ENCODE results near the gene METTL9. TPM values are rescaled to one million over a fixed set of nuclear protein-coding genes. Genes with fewer than 3 reads are reported as not detected.
A peak's percentile ranks its signal among the peaks of the same experiment; 100 is the strongest.

METTL9 gene
- total RNA-seq, 1 donor, result 166 TPM

DNA sequence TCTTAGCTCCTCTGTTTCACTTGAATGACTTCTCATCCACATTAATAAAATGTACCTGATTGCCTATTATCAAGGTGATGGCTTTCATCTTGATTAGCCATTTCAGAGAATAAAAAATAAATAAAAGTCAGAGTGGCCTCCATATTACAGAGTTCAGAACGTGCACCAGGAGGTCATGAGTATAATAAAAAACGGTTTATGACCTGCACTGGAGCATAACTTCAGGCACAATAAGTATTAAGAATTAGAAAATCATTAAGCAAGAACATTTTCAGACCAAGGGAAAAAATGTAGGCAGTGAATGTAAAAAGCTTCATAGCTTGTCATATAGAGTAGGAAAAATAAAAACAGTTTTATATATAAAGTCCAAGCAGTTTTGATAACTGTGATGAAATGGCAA, 11.4 kb downstream of the METTL9 start:
- TF ChIP-seq, protein P1, sequence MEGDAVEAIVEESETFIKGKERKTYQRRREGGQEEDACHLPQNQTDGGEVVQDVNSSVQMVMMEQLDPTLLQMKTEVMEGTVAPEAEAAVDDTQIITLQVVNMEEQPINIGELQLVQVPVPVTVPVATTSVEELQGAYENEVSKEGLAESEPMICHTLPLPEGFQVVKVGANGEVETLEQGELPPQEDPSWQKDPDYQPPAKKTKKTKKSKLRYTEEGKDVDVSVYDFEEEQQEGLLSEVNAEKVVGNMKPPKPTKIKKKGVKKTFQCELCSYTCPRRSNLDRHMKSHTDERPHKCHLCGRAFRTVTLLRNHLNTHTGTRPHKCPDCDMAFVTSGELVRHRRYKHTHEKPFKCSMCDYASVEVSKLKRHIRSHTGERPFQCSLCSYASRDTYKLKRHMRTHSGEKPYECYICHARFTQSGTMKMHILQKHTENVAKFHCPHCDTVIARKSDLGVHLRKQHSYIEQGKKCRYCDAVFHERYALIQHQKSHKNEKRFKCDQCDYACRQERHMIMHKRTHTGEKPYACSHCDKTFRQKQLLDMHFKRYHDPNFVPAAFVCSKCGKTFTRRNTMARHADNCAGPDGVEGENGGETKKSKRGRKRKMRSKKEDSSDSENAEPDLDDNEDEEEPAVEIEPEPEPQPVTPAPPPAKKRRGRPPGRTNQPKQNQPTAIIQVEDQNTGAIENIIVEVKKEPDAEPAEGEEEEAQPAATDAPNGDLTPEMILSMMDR (IDR thresholded peaks at IDR 0.05; ENCODE audit: insufficient read depth, low read depth, low read length), result no peak
- DNase-seq (ENCODE audit: low read depth), result no peak
- no peak overlapping the region for H3K4me3 ChIP-seq (ENCODE audit: low read depth, low read length)

DNA sequence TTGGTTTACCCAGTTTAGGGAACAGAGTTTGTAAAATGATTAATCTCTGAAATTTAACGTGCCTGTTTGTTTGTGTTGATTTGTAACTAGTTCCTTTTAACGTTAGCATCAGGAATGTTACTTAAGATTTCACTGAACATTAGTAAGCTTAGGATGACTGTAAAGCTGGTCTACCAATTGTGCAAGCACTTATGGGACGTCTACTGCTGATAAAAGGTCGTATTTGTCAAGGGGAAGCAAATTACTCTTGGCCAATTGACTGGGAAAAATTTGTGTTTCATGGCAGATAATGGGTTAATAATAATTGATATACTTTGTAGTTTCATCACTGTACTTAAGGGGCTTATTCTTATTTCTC, 11.8 kb downstream of the METTL9 start:
- peak; percentile 80 for DNase-seq (ENCODE audit: low read depth)
- no peak overlapping the region for H3K4me3 ChIP-seq (ENCODE audit: low read depth, low read length)
- TF ChIP-seq, protein P1 (IDR thresholded peaks at IDR 0.05; ENCODE audit: insufficient read depth, low read depth, low read length), result no peak

DNA sequence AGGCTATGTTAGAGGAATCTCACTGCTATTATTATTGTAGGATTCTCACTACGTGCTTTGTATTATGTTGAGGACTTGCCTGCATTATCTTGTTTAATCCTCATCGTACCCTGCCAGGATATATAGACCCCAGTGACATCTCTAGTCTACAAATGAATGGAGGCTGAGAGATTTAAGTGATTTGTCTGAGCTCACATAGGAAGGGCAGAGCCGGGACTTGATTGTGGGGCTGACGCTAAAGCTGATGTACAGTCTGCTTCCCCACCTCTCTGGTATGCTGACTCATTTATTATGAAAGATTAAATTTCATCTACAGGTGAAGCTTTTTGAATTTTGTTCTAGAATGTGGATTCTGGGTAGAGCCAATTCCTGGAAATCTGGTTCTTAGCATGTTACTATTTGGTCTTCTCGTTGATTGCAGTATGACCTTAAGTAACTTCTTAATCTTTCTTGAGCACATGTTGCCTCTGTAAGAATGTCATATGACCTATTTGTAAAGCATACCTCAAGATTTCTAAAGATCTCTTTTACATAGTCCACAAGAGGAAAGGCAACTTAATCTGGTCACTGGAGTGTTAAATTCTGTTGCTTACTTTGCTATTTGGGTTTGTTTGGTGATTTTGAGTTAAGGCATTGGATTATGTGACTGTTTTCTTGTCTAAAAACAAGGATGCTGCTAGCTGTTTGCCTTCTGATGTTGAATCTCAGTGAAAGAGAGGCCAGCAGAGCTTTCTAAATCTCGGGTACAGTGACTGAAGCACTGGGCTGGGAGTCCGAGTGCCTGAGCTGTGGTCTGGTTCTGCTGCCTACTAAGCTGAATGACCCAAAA, 12.4 kb downstream of the METTL9 start:
- TF ChIP-seq, protein P1 (IDR thresholded peaks at IDR 0.05; ENCODE audit: insufficient read depth, low read depth, low read length), result no peak
- H3K4me3 ChIP-seq (ENCODE audit: low read depth, low read length), result no peak overlapping the region
- peak; percentile 65 for DNase-seq (ENCODE audit: low read depth)

DNA sequence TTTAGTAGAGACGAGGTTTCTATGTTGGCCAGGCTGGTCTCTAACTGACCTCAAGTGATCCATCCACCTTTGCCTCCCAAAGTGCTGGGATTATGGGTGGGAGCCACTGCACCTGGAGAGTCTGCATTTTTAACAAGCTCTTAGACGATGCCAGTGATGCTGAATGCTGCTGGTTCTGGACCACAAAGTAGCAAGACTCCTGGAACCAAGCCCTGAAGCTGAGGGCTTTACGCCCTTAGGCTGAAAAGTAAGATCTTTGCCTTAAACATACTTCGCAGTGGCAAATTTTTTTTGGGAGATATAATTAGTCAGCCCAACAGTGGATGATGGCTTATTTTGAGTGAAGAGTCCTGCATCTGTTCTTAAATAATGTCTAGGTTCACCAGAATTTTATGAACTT, 14.0 kb downstream of the METTL9 start:
- TF ChIP-seq, protein P1 (IDR thresholded peaks at IDR 0.05; ENCODE audit: insufficient read depth, low read depth, low read length), result no peak
- no peak overlapping the region for H3K4me3 ChIP-seq (ENCODE audit: low read depth, low read length)
- DNase-seq (ENCODE audit: low read depth), result no peak

DNA sequence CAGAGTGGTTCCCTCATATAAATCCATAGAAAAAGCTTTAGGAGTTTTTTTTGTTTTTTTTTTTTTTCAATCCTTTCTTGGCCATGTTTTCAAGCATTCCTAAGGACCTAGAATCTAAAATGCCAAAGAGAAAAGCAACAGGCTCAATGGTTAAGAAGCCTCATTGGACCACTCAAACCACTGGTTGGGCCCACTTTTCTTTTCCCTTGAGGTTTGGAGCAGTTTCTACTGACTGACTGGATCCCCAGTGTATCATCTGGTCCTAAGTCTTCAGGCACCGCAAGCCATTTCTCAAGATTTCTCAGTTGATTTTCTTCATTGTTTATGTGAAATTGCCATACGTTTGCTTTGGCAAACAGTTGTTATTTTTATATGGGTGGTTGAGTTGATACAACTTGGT, 14.4 kb downstream of the METTL9 start:
- H3K4me3 ChIP-seq (ENCODE audit: low read depth, low read length), result no peak overlapping the region
- TF ChIP-seq, protein P1 (IDR thresholded peaks at IDR 0.05; ENCODE audit: insufficient read depth, low read depth, low read length), result no peak
- no peak for DNase-seq (ENCODE audit: low read depth)

DNA sequence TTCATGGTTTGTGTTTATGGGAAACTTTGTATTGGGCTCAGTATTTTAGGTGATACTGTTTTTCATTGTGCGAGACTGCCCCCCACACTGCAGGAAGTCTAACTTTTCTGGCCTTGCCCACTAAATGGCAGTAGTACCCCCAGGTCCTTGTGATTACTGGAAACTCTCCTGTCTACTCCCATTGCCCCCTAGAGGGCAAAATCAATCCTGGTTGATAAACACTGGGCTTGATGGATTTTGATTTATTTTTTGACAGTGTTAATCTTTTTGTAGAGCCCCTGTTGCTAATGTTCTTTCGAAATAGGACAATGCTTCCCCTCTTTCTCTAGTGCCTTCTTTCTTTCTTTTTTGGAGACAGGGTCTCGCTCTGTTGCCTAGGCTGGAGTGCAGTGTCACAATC, 15.5 kb downstream of the METTL9 start:
- DNase-seq (ENCODE audit: low read depth), result no peak
- TF ChIP-seq, protein P1 (IDR thresholded peaks at IDR 0.05; ENCODE audit: insufficient read depth, low read depth, low read length), result peak; percentile 16
- no peak overlapping the region for H3K4me3 ChIP-seq (ENCODE audit: low read depth, low read length)

DNA sequence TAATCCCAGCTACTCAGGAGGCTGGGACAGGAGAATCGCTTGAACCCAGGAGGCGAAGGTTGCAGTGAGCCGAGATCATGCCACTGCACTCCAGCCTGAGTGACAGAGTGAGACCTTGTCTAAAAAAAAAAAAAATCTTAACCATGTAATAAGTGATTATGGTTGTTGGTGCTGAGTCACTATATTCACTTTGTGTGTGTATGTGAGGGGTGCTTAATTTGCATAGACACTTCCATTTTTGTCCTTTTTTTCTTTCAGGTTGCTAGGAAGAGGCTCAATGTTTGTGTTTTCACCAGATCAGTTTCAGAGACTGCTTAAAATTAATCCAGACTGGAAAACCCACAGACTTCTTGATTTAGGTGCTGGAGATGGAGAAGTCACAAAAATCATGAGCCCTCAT, 18.2 kb downstream of the METTL9 start:
- no peak for DNase-seq (ENCODE audit: low read depth)
- H3K4me3 ChIP-seq (ENCODE audit: low read depth, low read length), result no peak overlapping the region
- TF ChIP-seq, protein P1 (IDR thresholded peaks at IDR 0.05; ENCODE audit: insufficient read depth, low read depth, low read length), result no peak
